Measurements from ENCODE around the gene LIN37. TPM values are rescaled to one million over a fixed set of nuclear protein-coding genes. Genes with fewer than 3 reads are reported as not detected.

The LIN37 gene
- polyA plus RNA-seq, 1 donor (not counting 4 experiments of a cell fraction or from before 2014, with no cell fraction given), result 6.7 TPM

- H4K20me1 ChIP-seq (ENCODE audit: control insufficient read depth, extremely low read depth, insufficient read depth, low read length), result no peaks in the 10 kb centered on the region
- H3K79me2 ChIP-seq (ENCODE audit: control insufficient read depth, insufficient read depth, low read length), result peaks cover 30% of the 10 kb centered on the region
- H3K9me1 ChIP-seq (ENCODE audit: control insufficient read depth, extremely low read depth, insufficient read depth, low read length), result no peaks in the 10 kb centered on the region
- peak overlapping the region; percentile 65 to 100 (median 98) for H3K4me3 ChIP-seq (ENCODE audit: control insufficient read depth in 2 of 3, extremely low read depth in 1 of 3, insufficient read depth in 2 of 3, low read depth in 1 of 3, low read length in 3 of 3)
- peaks cover 26% of the 10 kb centered on the region for H3K4me1 ChIP-seq (ENCODE audit: control insufficient read depth, extremely low read depth, insufficient read depth, low read length)
- no peak for FAIRE-seq
- peak overlapping the region; percentile 94 for H3K27ac ChIP-seq (ENCODE audit: control insufficient read depth, insufficient read depth, low read length)
- H3K9ac ChIP-seq (ENCODE audit: control insufficient read depth, extremely low read depth, insufficient read depth, low read length), result peak overlapping the region; percentile 93
- no peak overlapping the region for H2AFZ ChIP-seq (ENCODE audit: control insufficient read depth, low read length)
- H3K36me3 ChIP-seq (ENCODE audit: control insufficient read depth in 2 of 2, extremely low read depth in 1 of 2, insufficient read depth in 2 of 2, low read length in 2 of 2), result peaks cover 6 to 11% of the 10 kb centered on the region in 2 experiments
- H3K4me2 ChIP-seq (ENCODE audit: control insufficient read depth, extremely low read depth, insufficient read depth, low read depth, low read length), result peak overlapping the region; percentile 92
- no peaks in the 10 kb centered on the region for H3K9me3 ChIP-seq (ENCODE audit: control insufficient read depth, low read depth, low read length)
- dilution Hi-C loops (cut with MboI; ENCODE audit: extremely low pct_ligation_motif_present, low sequenced_read_pairs), result no loop called here
- no peak for DNase-seq (ENCODE audit: low read depth, low spot score)
- no peak for TF ChIP-seq EZH2 (IDR thresholded peaks at IDR 0.05; ENCODE audit: low read length)
- TF ChIP-seq CTCF (optimal IDR thresholded peaks at IDR 0.05 in 1 of 3, IDR thresholded peaks at IDR 0.05 in 1 of 3, conservative IDR thresholded peaks at IDR 0.05 in 1 of 3; ENCODE audit: extremely low read depth in 1 of 3, insufficient read depth in 2 of 3, low read length in 3 of 3), result no peak
- H3K27me3 ChIP-seq (ENCODE audit: control insufficient read depth, extremely low read depth, insufficient read depth, low read length), result no peaks in the 10 kb centered on the region
Observed at GRCh38 chr19:35746087-35746462, 2.3 kb upstream of the LIN37 start.

- H3K9ac ChIP-seq (ENCODE audit: control insufficient read depth, extremely low read depth, insufficient read depth, low read length), result peak overlapping the region; percentile 93
- dilution Hi-C loops (cut with MboI; ENCODE audit: extremely low pct_ligation_motif_present, low sequenced_read_pairs), result no loop called here
- FAIRE-seq (no peak), DNase-seq (ENCODE audit: low read depth, low spot score) (no peak)
- H3K36me3 ChIP-seq (ENCODE audit: control insufficient read depth in 2 of 2, extremely low read depth in 1 of 2, insufficient read depth in 2 of 2, low read length in 2 of 2), result peaks cover 6 to 11% of the 10 kb centered on the region in 2 experiments
- H2AFZ ChIP-seq (ENCODE audit: control insufficient read depth, low read length), result no peak overlapping the region
- H3K4me1 ChIP-seq (ENCODE audit: control insufficient read depth, extremely low read depth, insufficient read depth, low read length), result peaks cover 25% of the 10 kb centered on the region
- peaks cover 30% of the 10 kb centered on the region for H3K79me2 ChIP-seq (ENCODE audit: control insufficient read depth, insufficient read depth, low read length)
- H3K9me1 ChIP-seq (ENCODE audit: control insufficient read depth, extremely low read depth, insufficient read depth, low read length), result no peaks in the 10 kb centered on the region
- peak overlapping the region; percentile 65 to 100 (median 98) for H3K4me3 ChIP-seq (ENCODE audit: control insufficient read depth in 2 of 3, extremely low read depth in 1 of 3, insufficient read depth in 2 of 3, low read depth in 1 of 3, low read length in 3 of 3)
- H3K9me3 ChIP-seq (ENCODE audit: control insufficient read depth, low read depth, low read length), result no peaks in the 10 kb centered on the region
- no peaks in the 10 kb centered on the region for H4K20me1 ChIP-seq (ENCODE audit: control insufficient read depth, extremely low read depth, insufficient read depth, low read length)
- H3K27me3 ChIP-seq (ENCODE audit: control insufficient read depth, extremely low read depth, insufficient read depth, low read length), result no peaks in the 10 kb centered on the region
- no peak for TF ChIP-seq CTCF (optimal IDR thresholded peaks at IDR 0.05 in 1 of 3, IDR thresholded peaks at IDR 0.05 in 1 of 3, conservative IDR thresholded peaks at IDR 0.05 in 1 of 3; ENCODE audit: extremely low read depth in 1 of 3, insufficient read depth in 2 of 3, low read length in 3 of 3)
- no peak for TF ChIP-seq EZH2 (IDR thresholded peaks at IDR 0.05; ENCODE audit: low read length)
- peak overlapping the region; percentile 92 for H3K4me2 ChIP-seq (ENCODE audit: control insufficient read depth, extremely low read depth, insufficient read depth, low read depth, low read length)
- peak overlapping the region; percentile 94 for H3K27ac ChIP-seq (ENCODE audit: control insufficient read depth, insufficient read depth, low read length)
Observed at GRCh38 chr19:35746531-35746930, 1.8 kb upstream of the LIN37 start.
